ENCODE results near the gene ADD2. TPM values are rescaled to one million over a fixed set of nuclear protein-coding genes. Genes with fewer than 3 reads are reported as not detected.

Gene ADD2
- total and polyA plus RNA-seq, 2 donors (not counting 1 experiment from before 2014, with no cell fraction given) = 15.9 to 21.7 TPM

DNA sequence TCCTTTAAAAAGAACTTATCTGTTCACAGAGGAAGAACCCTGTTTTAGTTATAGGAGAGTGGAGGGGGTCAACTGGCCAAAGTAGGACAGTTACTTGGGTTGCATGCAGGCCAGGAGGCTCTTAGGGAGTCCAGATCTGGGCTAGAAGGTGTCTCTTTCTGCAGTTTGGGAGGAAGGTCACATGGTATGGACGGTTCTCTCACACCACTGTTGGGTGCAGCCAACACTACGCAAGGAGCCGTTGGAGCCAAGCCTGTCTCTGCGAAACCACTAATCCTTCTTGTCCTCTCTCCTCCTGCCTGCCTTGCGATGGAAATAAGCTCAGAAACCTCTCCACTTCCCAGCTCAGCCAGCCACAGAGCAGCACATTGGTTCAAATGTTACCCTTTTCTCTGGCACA is 108.4 kb downstream of the ADD2 start:
- H3K79me2 ChIP-seq (ENCODE audit: control insufficient read depth, insufficient read depth, low read length) = no peaks in the 10 kb centered on the region

DNA sequence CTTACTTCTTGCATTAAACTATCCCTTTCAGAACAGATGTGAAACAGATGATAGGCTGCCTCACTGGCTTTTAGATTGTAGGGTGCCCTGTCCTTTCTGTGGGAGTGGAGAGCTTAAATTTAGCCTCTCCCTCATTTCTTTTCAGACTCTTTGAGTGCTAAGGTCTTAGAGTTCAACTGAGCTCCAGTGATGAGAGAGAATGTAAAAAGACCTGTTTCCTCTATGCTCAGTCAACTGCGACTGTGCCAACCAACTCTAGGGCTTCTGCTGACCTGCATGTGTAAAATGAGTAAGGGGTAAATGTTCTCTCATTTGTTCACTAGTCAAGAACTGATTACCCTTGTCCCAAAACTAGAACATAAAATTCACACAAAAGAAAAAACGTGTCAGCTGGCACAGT is 109.5 kb downstream of the ADD2 start:
- no peak for DNase-seq
- ChIA-PET POLR2A (no interaction called here), CTCF (interaction anchor here (0.6 to 1.3 kb wide), 2 partner anchors 290 to 599 kb away, joined by 3 read pairs; no protein-coding TSS in a partner anchor)
- Histone ChIP-seq H3K4me1 (ENCODE audit: control insufficient read depth in 2 of 2, insufficient read depth in 2 of 2, low read length in 2 of 2) (no peaks in the 10 kb centered on the region), H3K4me3 (ENCODE audit: control extremely low read depth in 1 of 5, extremely low read depth in 1 of 5, insufficient read depth in 1 of 5, low read depth in 2 of 5, low read length in 4 of 5) (no peak overlapping the region), H4K20me1 (ENCODE audit: control insufficient read depth, insufficient read depth, low read length, poor library complexity, severe bottlenecking) (no peaks in the 10 kb centered on the region), H3K27ac (ENCODE audit: low read length in 2 of 2) (no peak overlapping the region), H3K9me3 (ENCODE audit: control extremely low read depth in 1 of 3, control insufficient read depth in 2 of 3, insufficient read depth in 1 of 3, low read length in 2 of 3) (no peaks in the 10 kb centered on the region), H3K4me2 (replicated peaks; ENCODE audit: low read depth, low read length, poor library complexity, severe bottlenecking) (no peak overlapping the region), H3K9ac (ENCODE audit: low read length) (no peak overlapping the region), H3K27me3 (replicated peaks in 1 of 4; ENCODE audit: control extremely low read depth in 1 of 4, control insufficient read depth in 3 of 4, insufficient read depth in 4 of 4, low read length in 3 of 4) (peaks cover 0 to 3% (median under 1%) of the 10 kb centered on the region in 4 experiments), H2AFZ (ENCODE audit: insufficient read depth, low read depth, low read length, poor library complexity, severe bottlenecking) (no peak overlapping the region), H3K36me3 (replicated peaks in 1 of 2; ENCODE audit: control extremely low read depth in 1 of 2, control insufficient read depth in 1 of 2, extremely low read depth in 1 of 2, insufficient read depth in 2 of 2, low read length in 1 of 2) (peaks cover 0 to 4% of the 10 kb centered on the region in 2 experiments), H3K79me2 (ENCODE audit: control insufficient read depth, insufficient read depth, low read length) (no peaks in the 10 kb centered on the region)
- ATAC-seq (ENCODE audit: low read depth) = no peak
- Mint-ChIP-seq H3K27me3 (peaks cover 15% of the 10 kb centered on the region), H3K27ac (no peak overlapping the region), H3K9me3 (ENCODE audit: insufficient read depth) (no peaks in the 10 kb centered on the region), H3K4me3 (no peak overlapping the region), H3K4me1 (peaks cover 2% of the 10 kb centered on the region)
- 30% methylated on average over 1 of the region's 2 CpGs for WGBS (ENCODE audit: insufficient coverage)
- TF ChIP-seq, protein P1, sequence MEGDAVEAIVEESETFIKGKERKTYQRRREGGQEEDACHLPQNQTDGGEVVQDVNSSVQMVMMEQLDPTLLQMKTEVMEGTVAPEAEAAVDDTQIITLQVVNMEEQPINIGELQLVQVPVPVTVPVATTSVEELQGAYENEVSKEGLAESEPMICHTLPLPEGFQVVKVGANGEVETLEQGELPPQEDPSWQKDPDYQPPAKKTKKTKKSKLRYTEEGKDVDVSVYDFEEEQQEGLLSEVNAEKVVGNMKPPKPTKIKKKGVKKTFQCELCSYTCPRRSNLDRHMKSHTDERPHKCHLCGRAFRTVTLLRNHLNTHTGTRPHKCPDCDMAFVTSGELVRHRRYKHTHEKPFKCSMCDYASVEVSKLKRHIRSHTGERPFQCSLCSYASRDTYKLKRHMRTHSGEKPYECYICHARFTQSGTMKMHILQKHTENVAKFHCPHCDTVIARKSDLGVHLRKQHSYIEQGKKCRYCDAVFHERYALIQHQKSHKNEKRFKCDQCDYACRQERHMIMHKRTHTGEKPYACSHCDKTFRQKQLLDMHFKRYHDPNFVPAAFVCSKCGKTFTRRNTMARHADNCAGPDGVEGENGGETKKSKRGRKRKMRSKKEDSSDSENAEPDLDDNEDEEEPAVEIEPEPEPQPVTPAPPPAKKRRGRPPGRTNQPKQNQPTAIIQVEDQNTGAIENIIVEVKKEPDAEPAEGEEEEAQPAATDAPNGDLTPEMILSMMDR (IDR thresholded peaks at IDR 0.05) = no peak
- no peak for TF ChIP-seq EZH2 (IDR thresholded peaks at IDR 0.05; ENCODE audit: borderline replicate concordance, insufficient read depth, low read depth, low read length, poor library complexity, severe bottlenecking)
- intact Hi-C loops (cut with micrococcal nuclease) = loop anchor here (5.0 kb wide), 1 partner anchor 289 kb away; no protein-coding TSS in a partner anchor

More for the DNA sequence above, 108.4 kb downstream of the ADD2 start:
- Mint-ChIP-seq H3K4me1 (peaks cover 4% of the 10 kb centered on the region), H3K27ac (no peak overlapping the region), H3K4me3 (no peak overlapping the region), H3K9me3 (ENCODE audit: insufficient read depth) (no peaks in the 10 kb centered on the region), H3K27me3 (peaks cover 7% of the 10 kb centered on the region)
- WGBS (ENCODE audit: insufficient coverage) = 98% methylated on average over 5 of the region's 5 CpGs
- DNase-seq (no peak), ATAC-seq (ENCODE audit: low read depth) (no peak)
- Histone ChIP-seq H2AFZ (ENCODE audit: insufficient read depth, low read depth, low read length, poor library complexity, severe bottlenecking) (no peak overlapping the region), H4K20me1 (ENCODE audit: control insufficient read depth, insufficient read depth, low read length, poor library complexity, severe bottlenecking) (no peaks in the 10 kb centered on the region), H3K27ac (ENCODE audit: low read length in 2 of 2) (no peak overlapping the region), H3K4me2 (replicated peaks; ENCODE audit: low read depth, low read length, poor library complexity, severe bottlenecking) (no peak overlapping the region), H3K9ac (ENCODE audit: low read length) (no peak overlapping the region), H3K9me3 (ENCODE audit: control extremely low read depth in 1 of 3, control insufficient read depth in 2 of 3, insufficient read depth in 1 of 3, low read length in 2 of 3) (no peaks in the 10 kb centered on the region), H3K27me3 (replicated peaks in 1 of 4; ENCODE audit: control extremely low read depth in 1 of 4, control insufficient read depth in 3 of 4, insufficient read depth in 4 of 4, low read length in 3 of 4) (peaks cover 0 to 2% (median 0%) of the 10 kb centered on the region in 4 experiments), H3K4me3 (ENCODE audit: control extremely low read depth in 1 of 5, extremely low read depth in 1 of 5, insufficient read depth in 1 of 5, low read depth in 2 of 5, low read length in 4 of 5) (no peak overlapping the region), H3K4me1 (ENCODE audit: control insufficient read depth in 2 of 2, insufficient read depth in 2 of 2, low read length in 2 of 2) (no peaks in the 10 kb centered on the region), H3K36me3 (replicated peaks in 1 of 2; ENCODE audit: control extremely low read depth in 1 of 2, control insufficient read depth in 1 of 2, extremely low read depth in 1 of 2, insufficient read depth in 2 of 2, low read length in 1 of 2) (peaks cover 0 to 4% of the 10 kb centered on the region in 2 experiments)
- TF ChIP-seq, protein P1 (IDR thresholded peaks at IDR 0.05) = no peak
- no peak for TF ChIP-seq EZH2 (IDR thresholded peaks at IDR 0.05; ENCODE audit: borderline replicate concordance, insufficient read depth, low read depth, low read length, poor library complexity, severe bottlenecking)
- CTCF ChIA-PET = interaction anchor here (0.6 to 1.6 kb wide), 2 partner anchors 8 to 212 kb away, joined by 3 to 4 read pairs; no protein-coding TSS in a partner anchor
- POLR2A ChIA-PET = no interaction called here
- intact Hi-C loops (cut with micrococcal nuclease) = loop anchor here (5.0 kb wide), 1 partner anchor 288 kb away; no protein-coding TSS in a partner anchor

Measured in B cell (primary cell).